WTC11 (cell line): ENCODE measurements around the gene GATC. TPM values are rescaled to one million over a fixed set of nuclear protein-coding genes. Genes with fewer than 3 reads are reported as not detected.

Source experiments
- ATAC-seq: fragments of 200-7000 bp; cut with Tn5 transposase; 2 replicates; pipeline ENCODE4 v1.10.0; 2021; ENCODE audit warnings: mild to moderate bottlenecking, moderate library complexity
- CTCF ChIA-PET: fragments of 300-600 bp; sonication (Branson Sonifier 250); formaldehyde crosslinking; loops from one replicate; lab custom pipeline; 2021; ENCODE audit warnings: antibody characterized with exemption; lab: Charles Lee
- POLR2A ChIA-PET: fragments of 350-600 bp; sonication (Branson Sonifier 250); formaldehyde crosslinking; loops from one replicate; lab custom pipeline; 2021; ENCODE audit warnings: antibody characterized with exemption; lab: Charles Lee
- DNase-seq: peaks from one replicate; pipeline ENCODE4 v3.0.0; 2021; ENCODE audit warnings: low spot score
- H3K27ac Mint-ChIP-seq: 2 replicates; pipeline ENCODE4 v1.8.0; 2021; ENCODE audit warnings: mixed read lengths
- H3K27me3 Mint-ChIP-seq: 2 replicates; pipeline ENCODE4 v1.8.0; 2021; ENCODE audit warnings: low read depth, mild to moderate bottlenecking, moderate library complexity, mixed read lengths
- H3K36me3 Mint-ChIP-seq: 2 replicates; pipeline ENCODE4 v1.8.0; 2021; ENCODE audit warnings: mixed read lengths
- H3K4me1 Mint-ChIP-seq: 2 replicates; pipeline ENCODE4 v1.8.0; 2022; ENCODE audit warnings: mixed read lengths
- H3K4me3 Mint-ChIP-seq: 2 replicates; pipeline ENCODE4 v1.8.0; 2021; ENCODE audit warnings: mild to moderate bottlenecking, moderate library complexity, mixed read lengths
- H3K9me3 Mint-ChIP-seq: 2 replicates; pipeline ENCODE4 v1.8.0; 2021; ENCODE audit warnings: mixed read lengths
- AFF4 ChIP-seq: sonication (generic); formaldehyde crosslinking; IDR thresholded peaks from 2 replicates; pipeline ENCODE4 v1.8.1; 2023; ENCODE audit warnings: mild to moderate bottlenecking, missing genetic modification reagents, borderline replicate concordance
- ATF2 ChIP-seq: sonication (generic); formaldehyde crosslinking; IDR thresholded peaks from 2 replicates; pipeline ENCODE4 v1.8.1; 2022; ENCODE audit warnings: low read depth, missing genetic modification reagents, borderline replicate concordance
- ATF3 ChIP-seq: sonication (generic); formaldehyde crosslinking; conservative IDR thresholded peaks from 2 replicates; pipeline ENCODE4 v1.8.1; 2022; ENCODE audit warnings: mild to moderate bottlenecking, missing genetic modification reagents
- CREM ChIP-seq: sonication (generic); formaldehyde crosslinking; IDR thresholded peaks from 2 replicates; pipeline ENCODE4 v1.8.1; 2022; ENCODE audit warnings: mild to moderate bottlenecking, missing genetic modification reagents, moderate library complexity
- E2F5 ChIP-seq: sonication (generic); formaldehyde crosslinking; IDR thresholded peaks from 2 replicates; pipeline ENCODE4 v1.8.1; 2022; ENCODE audit warnings: mild to moderate bottlenecking, moderate library complexity, missing genetic modification reagents
- FOXP4 ChIP-seq: sonication (generic); formaldehyde crosslinking; IDR thresholded peaks from 2 replicates; pipeline ENCODE4 v1.8.0; 2022; ENCODE audit warnings: mild to moderate bottlenecking, missing genetic modification reagents
- MAX ChIP-seq: sonication (generic); formaldehyde crosslinking; IDR thresholded peaks from 2 replicates; pipeline ENCODE4 v1.8.0; 2022; ENCODE audit warnings: mild to moderate bottlenecking, missing genetic modification reagents
- NFE2L1 ChIP-seq: sonication (generic); formaldehyde crosslinking; IDR thresholded peaks from 2 replicates; pipeline ENCODE4 v1.8.1; 2023; ENCODE audit warnings: missing genetic modification reagents
- PREB ChIP-seq: sonication (generic); formaldehyde crosslinking; IDR thresholded peaks from 2 replicates; pipeline ENCODE4 v1.8.1; 2022; ENCODE audit warnings: mild to moderate bottlenecking, missing genetic modification reagents, moderate library complexity, borderline replicate concordance
- PRRX2 ChIP-seq: fragments of 250-450 bp; sonication (Bioruptor Pico); IDR thresholded peaks from 2 replicates; pipeline ENCODE4 v1.8.0; 2021; ENCODE audit warnings: mild to moderate bottlenecking
- RORB ChIP-seq: fragments of 250-450 bp; sonication (Bioruptor Pico); IDR thresholded peaks from 2 replicates; pipeline ENCODE4 v1.9.0; 2021; ENCODE audit warnings: mild to moderate bottlenecking
- SMAD4 ChIP-seq: sonication (generic); formaldehyde crosslinking; IDR thresholded peaks from 2 replicates; pipeline ENCODE4 v1.8.0; 2022; ENCODE audit warnings: mild to moderate bottlenecking, missing genetic modification reagents
- SP1 ChIP-seq: sonication (generic); formaldehyde crosslinking; conservative IDR thresholded peaks from 2 replicates; pipeline ENCODE4 v1.8.1; 2022; ENCODE audit warnings: missing genetic modification reagents
- TP53 ChIP-seq: sonication (generic); formaldehyde crosslinking; IDR thresholded peaks from 2 replicates; pipeline ENCODE4 v1.8.1; 2023; ENCODE audit warnings: mild to moderate bottlenecking, missing genetic modification reagents
- ZBTB21 ChIP-seq: sonication (generic); formaldehyde crosslinking; IDR thresholded peaks from 2 replicates; pipeline ENCODE4 v1.8.1; 2023; ENCODE audit warnings: mild to moderate bottlenecking, missing genetic modification reagents, borderline replicate concordance
- ZNF138 ChIP-seq: sonication (generic); formaldehyde crosslinking; conservative IDR thresholded peaks from 2 replicates; pipeline ENCODE4 v1.8.1; 2022; ENCODE audit warnings: mild to moderate bottlenecking, moderate library complexity, missing genetic modification reagents
- ZNF219 ChIP-seq: sonication (generic); formaldehyde crosslinking; IDR thresholded peaks from 2 replicates; pipeline ENCODE4 v1.8.0; 2023; ENCODE audit warnings: missing genetic modification reagents, mild to moderate bottlenecking, borderline replicate concordance
- ZNF281 ChIP-seq: sonication (generic); formaldehyde crosslinking; IDR thresholded peaks from 2 replicates; pipeline ENCODE4 v1.8.0; 2023; ENCODE audit warnings: mild to moderate bottlenecking, missing genetic modification reagents
- ZNF317 ChIP-seq: sonication (generic); formaldehyde crosslinking; IDR thresholded peaks from 2 replicates; pipeline ENCODE4 v1.8.1; 2023; ENCODE audit warnings: low read depth, mild to moderate bottlenecking, moderate library complexity, missing genetic modification reagents, borderline replicate concordance
- ZNF423 ChIP-seq: fragments of 250-450 bp; sonication (Bioruptor Pico); IDR thresholded peaks from 2 replicates; pipeline ENCODE4 v2.1.2; 2022; ENCODE audit warnings: mild to moderate bottlenecking, moderate library complexity
- total RNA-seq: library from RNA; stranded (reverse); gene quantifications from 3 replicates; pipeline ENCODE4 v1.2.3, GENCODE V29; 2021

GATC gene
- total RNA-seq, 1 experiment from 2014 or later, result 33.9 TPM

GRCh38 chr12:120445911-120446843 is at the start of gene GATC, which contains the start of gene TRIAP1 (continued):
- TF ChIP-seq SMAD4 (CRISPR knock-in tag) (0 out of 2 replicates have a peak, but pooled peaks have one; percentile 9), TP53 (CRISPR knock-in tag) (peak; percentile 96), NFE2L1 (peak; percentile 83; the same call in 1 of the 2 replicates), ZNF317 (0 out of 2 replicates have a peak, but pooled peaks have one; percentile 35), ZNF423 (CRISPR knock-in tag) (no peak), PRRX2 (no peak), ATF2 (CRISPR knock-in tag) (0 out of 2 replicates have a peak, but pooled peaks have one; percentile 40), MAX (peak; percentile 99)

- no peak overlapping the region for H3K4me3 Mint-ChIP-seq
- ATAC-seq (no peak), DNase-seq (peak; percentile 22)
- H3K27ac Mint-ChIP-seq, result 0 out of 2 replicates have a peak overlapping the region, but pooled peaks have one; percentile 29
- H3K4me1 Mint-ChIP-seq, result peaks cover 50% of the 10 kb centered on the region
- no peaks in the 10 kb centered on the region for H3K27me3 Mint-ChIP-seq
- H3K36me3 Mint-ChIP-seq, result no peaks in the 10 kb centered on the region
- CTCF ChIA-PET, result interaction anchor here (2.5 kb wide), 1 partner anchor 31 kb away, joined by 7 read pairs; no protein-coding TSS in a partner anchor
- no peaks in the 10 kb centered on the region for H3K9me3 Mint-ChIP-seq
- POLR2A ChIA-PET, result no interaction called here
- TF ChIP-seq ZNF219 (CRISPR knock-in tag) (no peak), ATF3 (CRISPR knock-in tag) (no peak), RORB (CRISPR knock-in tag) (no peak), TP53 (CRISPR knock-in tag) (no peak), SP1 (CRISPR knock-in tag) (no peak), AFF4 (CRISPR knock-in tag) (no peak), ZBTB21 (CRISPR knock-in tag) (no peak), ZNF138 (CRISPR knock-in tag) (no peak), CREM (CRISPR knock-in tag) (no peak), PREB (CRISPR knock-in tag) (no peak), PRRX2 (no peak), ZNF281 (CRISPR knock-in tag) (no peak), FOXP4 (CRISPR knock-in tag) (no peak), E2F5 (CRISPR knock-in tag) (no peak)
These were observed 48.3 kb upstream of the GATC start for GRCh38 chr12:120397824-120398540.
